Body of pancreas (tissue), 4 donors: ENCODE data around the gene SAPCD2. TPM values are rescaled to one million over a fixed set of nuclear protein-coding genes. Genes with fewer than 3 reads are reported as not detected.

Experiments
- ATAC-seq: fragments of 150-250 bp; one replicate; pipeline ENCODE4 v1.9.1; 2016
- DNase-seq, 4 donors: peaks; one replicate each; pipeline ENCODE4 v3.0.0-alpha.2; 2019
- H3K27ac ChIP-seq, 4 donors: fragments of 200-600 bp; sonication (generic); 1 replicate in 3 of 4; 2 replicates in 1 of 4; pipeline versions ENCODE4 v1.5.1 to v1.6.1; 2016 to 2019; ENCODE audit warnings: mild to moderate bottlenecking in 1 of 4, mixed read lengths in 1 of 4, moderate library complexity in 1 of 4
- H3K27me3 ChIP-seq, 2 donors: fragments of 200-600 bp; sonication (generic); one replicate each; pipeline ENCODE4 v1.6.0; 2016; ENCODE audit warnings: mild to moderate bottlenecking in 1 of 2
- H3K36me3 ChIP-seq, 2 donors: fragments of 200-600 bp; sonication (generic); replicated peaks in 1 of 2; 2 replicates each; pipeline ENCODE4 v1.5.1; 2016; ENCODE audit warnings: low read depth in 2 of 2; ENCODE audit not compliant: insufficient read depth in 1 of 2
- H3K4me1 ChIP-seq: fragments of 200-600 bp; sonication (generic); one replicate; pipeline ENCODE4 v1.6.0; 2016
- H3K4me3 ChIP-seq, 2 donors: fragments of 200-600 bp; sonication (generic); 1 replicate in 1 of 2; 2 replicates in 1 of 2; pipeline ENCODE4 v1.5.1; 2016 to 2019
- H3K9me3 ChIP-seq, 3 donors: fragments of 200-600 bp; sonication (generic); 1 replicate in 2 of 3; 2 replicates in 1 of 3; pipeline ENCODE4 v1.5.1; 2016
- CTCF ChIP-seq, 7 experiments: fragments of 450-650 bp in 4 of 7; fragments of 200-600 bp in 3 of 7; sonication (generic) in 3 of 7; IDR thresholded peaks; one replicate each; pipeline ENCODE4 v1.5.1; 2016 to 2019; ENCODE audit warnings: antibody characterized with exemption in 7 of 7
- POLR2A ChIP-seq, 3 donors: fragments of 450-650 bp; IDR thresholded peaks; one replicate each; pipeline ENCODE4 v1.6.1; 2016; ENCODE audit warnings: antibody characterized with exemption in 3 of 3, mild to moderate bottlenecking in 2 of 3
- WGBS, 2 donors: methylation state at CpG; one replicate each; pipeline ENCODE4 v1.1.5; 2017; 5-methylcytosine and 5-hydroxymethylcytosine counted together
- intact Hi-C: fragments of 100-400 bp; cut with DNase I; formaldehyde crosslinking; loops from one replicate; pipeline ENCODE4 v1.15.1; 2023
- total RNA-seq, 2 donors: library from RNA; depleted of rRNA; stranded (reverse); fragments of >200 nt; gene quantifications; one replicate each; pipeline ENCODE4 v1.1.0, GENCODE V29; 2016

SAPCD2 gene
- total RNA-seq, 2 donors from 2014 or later: 0.66 to 0.78 TPM

GRCh38 chr9:137112564-137113384 is 42.4 kb upstream of the SAPCD2 start:
- Histone ChIP-seq H3K4me3 (no peak overlapping the region), H3K27ac (no peak overlapping the region), H3K9me3 (no peaks in the 10 kb centered on the region), H3K4me1 (peaks cover 17% of the 10 kb centered on the region), H3K36me3 (no peaks in the 10 kb centered on the region), H3K27me3 (no peaks in the 10 kb centered on the region)
- 94 to 96% methylated on average over 22 to 29 of the region's 42 CpGs for WGBS, 2 donors
- intact Hi-C loops: no loop called here
- DNase-seq (no peak), ATAC-seq (no peak)
- TF ChIP-seq CTCF (IDR thresholded peaks at IDR 0.05) (no peak), POLR2A (IDR thresholded peaks at IDR 0.05) (no peak)

DNA sequence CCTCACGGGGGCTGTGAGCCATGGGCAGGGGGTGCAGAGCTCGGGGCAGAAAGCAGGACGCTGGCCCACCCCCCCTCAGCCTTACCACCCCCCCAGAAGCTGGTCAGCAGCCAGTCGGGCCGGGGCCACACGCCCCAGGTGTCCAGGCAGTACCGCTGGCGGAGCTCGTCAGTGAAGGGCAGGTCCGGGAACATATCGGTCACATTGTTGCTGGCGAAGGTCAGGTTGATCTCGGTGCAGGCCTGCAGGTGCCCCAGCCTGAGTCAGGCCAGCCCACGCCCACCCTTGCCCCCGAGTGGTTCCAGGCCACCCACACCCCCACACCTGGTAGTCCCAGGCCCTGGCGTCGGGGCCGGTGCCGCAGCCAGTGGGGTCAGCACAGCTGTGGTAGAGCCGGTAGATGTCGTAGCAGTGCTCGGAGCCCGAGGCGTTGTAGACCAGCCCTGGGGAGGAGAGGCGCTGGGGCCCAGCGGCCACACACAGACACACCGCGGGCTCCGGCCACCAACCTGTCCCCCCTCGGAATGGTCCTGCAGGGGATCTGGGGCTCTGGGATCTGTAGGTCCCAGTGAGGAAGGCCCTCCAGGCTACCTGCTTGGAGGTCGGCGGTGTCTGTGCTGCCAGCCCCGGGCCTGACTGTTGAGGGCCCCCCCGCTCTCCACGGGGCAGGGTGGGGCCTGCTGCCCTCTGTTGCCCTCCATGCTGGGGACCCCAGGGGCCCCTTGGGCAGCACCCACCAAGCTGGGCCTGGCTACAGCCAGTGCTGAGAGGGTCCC is 41.6 kb upstream of the SAPCD2 start:
- H3K4me1 ChIP-seq: peaks cover 17% of the 10 kb centered on the region
- intact Hi-C loops: no loop called here
- WGBS, 2 donors: 86 to 92% methylated on average over 6 to 33 of the region's 35 CpGs
- TF ChIP-seq POLR2A (IDR thresholded peaks at IDR 0.05) (no peak), CTCF (IDR thresholded peaks at IDR 0.05) (no peak)
- H3K27ac ChIP-seq: no peak overlapping the region
- no peaks in the 10 kb centered on the region for H3K27me3 ChIP-seq
- no peaks in the 10 kb centered on the region for H3K36me3 ChIP-seq
- ATAC-seq (no peak), DNase-seq (no peak)
- no peaks in the 10 kb centered on the region for H3K9me3 ChIP-seq
- no peak overlapping the region for H3K4me3 ChIP-seq

DNA sequence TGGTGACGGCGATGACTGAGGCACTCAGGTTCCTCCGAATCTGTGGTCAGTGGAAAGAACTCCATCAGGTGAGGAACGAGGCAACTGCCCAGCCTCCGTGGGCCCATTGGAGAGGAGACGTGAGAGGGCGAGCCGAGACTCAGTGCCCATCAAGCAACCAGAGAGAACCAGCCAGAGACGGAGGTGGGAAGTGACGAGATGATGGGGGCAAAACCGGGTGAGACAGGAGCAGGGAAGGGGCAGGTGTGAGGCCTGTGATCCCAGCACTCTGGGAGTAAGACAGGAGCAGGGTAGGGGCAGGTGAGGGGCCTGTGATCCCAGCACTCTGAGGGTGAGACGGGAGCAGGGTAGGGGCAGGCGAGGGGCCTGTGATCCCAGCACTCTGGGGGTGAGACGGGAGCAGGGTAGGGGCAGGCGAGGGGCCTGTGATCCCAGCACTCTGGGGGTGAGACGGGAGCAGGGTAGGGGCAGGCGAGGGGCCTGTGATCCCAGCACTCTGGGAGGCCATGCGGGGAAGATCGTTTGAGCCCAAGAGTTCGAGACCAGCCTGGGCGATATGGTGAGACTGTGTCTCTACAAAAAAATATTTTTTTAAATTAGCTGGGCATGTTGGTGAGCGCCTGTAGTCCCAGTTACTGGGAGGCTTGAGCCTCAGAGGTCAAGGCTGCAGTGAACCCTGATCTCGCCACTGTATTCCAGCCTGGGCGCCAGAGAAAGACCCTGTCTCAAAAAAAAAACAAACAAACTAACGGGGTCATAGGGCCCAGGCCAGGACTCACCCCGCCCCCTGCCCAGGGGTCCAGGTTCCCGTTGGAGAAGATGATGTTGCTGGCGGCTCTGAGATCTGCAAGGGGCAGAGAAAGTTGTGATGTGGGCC is 40.8 kb upstream of the SAPCD2 start:
- no peaks in the 10 kb centered on the region for H3K27me3 ChIP-seq
- ATAC-seq: no peak
- no peak for DNase-seq
- H3K36me3 ChIP-seq: no peaks in the 10 kb centered on the region
- no peak overlapping the region for H3K4me3 ChIP-seq
- peaks cover 17% of the 10 kb centered on the region for H3K4me1 ChIP-seq
- TF ChIP-seq CTCF (IDR thresholded peaks at IDR 0.05): no peak
- TF ChIP-seq POLR2A (IDR thresholded peaks at IDR 0.05): no peak
- WGBS, 2 donors: 86 to 90% methylated on average over 24 to 27 of the region's 28 CpGs
- no peaks in the 10 kb centered on the region for H3K9me3 ChIP-seq
- intact Hi-C loops: no loop called here
- H3K27ac ChIP-seq: no peak overlapping the region

- Histone ChIP-seq H3K27me3 (no peaks in the 10 kb centered on the region), H3K36me3 (peaks cover 0 to 5% of the 10 kb centered on the region in 2 donors), H3K9me3 (no peaks in the 10 kb centered on the region), H3K4me1 (peaks cover 17% of the 10 kb centered on the region), H3K4me3 (no peak overlapping the region), H3K27ac (no peak overlapping the region)
- 89 to 98% methylated on average over 9 to 35 of the region's 38 CpGs for WGBS, 2 donors
- TF ChIP-seq POLR2A (IDR thresholded peaks at IDR 0.05) (no peak), CTCF (IDR thresholded peaks at IDR 0.05) (no peak)
- intact Hi-C loops: no loop called here
- ATAC-seq (no peak), DNase-seq (no peak)
Measured at GRCh38 chr9:137110147-137110910, 40.0 kb upstream of the SAPCD2 start.
